Trophoblast cell (in vitro differentiated cells and primary cell): ENCODE data around the gene RHBG.

Source experiments
- DNase-seq, 2 donors: peaks; one replicate each; pipeline ENCODE4 v3.0.0-alpha.2; 2016
- H2AFZ ChIP-seq: 2 replicates; pipeline ENCODE4 v1.6.1; 2013; ENCODE audit warnings: low read length, moderate library complexity, mild to moderate bottlenecking; ENCODE audit not compliant: insufficient read depth, poor library complexity
- H2AK5ac ChIP-seq: 2 replicates; pipeline ENCODE4 v1.6.1; 2013; ENCODE audit warnings: mild to moderate bottlenecking, low read length
- H2BK120ac ChIP-seq: 2 replicates; pipeline ENCODE4 v1.6.1; 2013; ENCODE audit warnings: low read length, mild to moderate bottlenecking, moderate library complexity; ENCODE audit not compliant: insufficient read depth, poor library complexity
- H2BK12ac ChIP-seq: 2 replicates; pipeline ENCODE4 v1.6.1; 2013; ENCODE audit warnings: mild to moderate bottlenecking, low read length, moderate library complexity
- H2BK5ac ChIP-seq: 2 replicates; pipeline ENCODE4 v1.6.1; 2013; ENCODE audit warnings: low read length, low read depth, moderate library complexity, mild to moderate bottlenecking; ENCODE audit not compliant: poor library complexity
- H3K14ac ChIP-seq: 2 replicates; pipeline ENCODE4 v1.6.1; 2013; ENCODE audit warnings: mild to moderate bottlenecking, low read length
- H3K18ac ChIP-seq: 2 replicates; pipeline ENCODE4 v1.6.1; 2013; ENCODE audit warnings: mild to moderate bottlenecking, low read length
- H3K23ac ChIP-seq: 2 replicates; pipeline ENCODE4 v1.6.1; 2013; ENCODE audit warnings: low read length
- H3K27ac ChIP-seq: 2 replicates; pipeline ENCODE4 v1.5.1; 2013; ENCODE audit warnings: low read depth, mild to moderate bottlenecking, inconsistent platforms, low read length, moderate library complexity
- H3K27me3 ChIP-seq: 2 replicates; pipeline ENCODE4 v1.6.1; 2013; ENCODE audit warnings: inconsistent platforms, mild to moderate bottlenecking, low read length, moderate library complexity; ENCODE audit not compliant: insufficient read depth
- H3K36me3 ChIP-seq, 2 experiments: 1 replicate in 1 of 2; 2 replicates in 1 of 2; pipeline ENCODE4 v1.6.1; 2013; ENCODE audit warnings: low read length in 2 of 2, mild to moderate bottlenecking in 2 of 2, moderate library complexity in 1 of 2; ENCODE audit not compliant: insufficient read depth in 2 of 2, control insufficient read depth in 1 of 2
- H3K4ac ChIP-seq: 2 replicates; pipeline ENCODE4 v1.6.1; 2013; ENCODE audit warnings: low read depth, mild to moderate bottlenecking, low read length, moderate library complexity
- H3K4me1 ChIP-seq, 2 experiments: 1 replicate in 1 of 2; 2 replicates in 1 of 2; pipeline ENCODE4 v1.6.1; 2013; ENCODE audit warnings: low read length in 2 of 2, mild to moderate bottlenecking in 2 of 2, moderate library complexity in 1 of 2; ENCODE audit not compliant: insufficient read depth in 2 of 2, control insufficient read depth in 1 of 2
- H3K4me2 ChIP-seq: 2 replicates; pipeline ENCODE4 v1.6.1; 2013; ENCODE audit warnings: inconsistent platforms, mild to moderate bottlenecking, low read length, moderate library complexity
- H3K4me3 ChIP-seq: 2 replicates; pipeline ENCODE4 v1.5.1; 2013; ENCODE audit warnings: mild to moderate bottlenecking, low read depth, low read length, inconsistent platforms
- H3K79me1 ChIP-seq: one replicate; pipeline ENCODE4 v1.6.1; 2013; ENCODE audit warnings: low read length
- H3K79me2 ChIP-seq: 2 replicates; pipeline ENCODE4 v1.6.1; 2013; ENCODE audit warnings: low read length, mild to moderate bottlenecking; ENCODE audit not compliant: control insufficient read depth, insufficient read depth, poor library complexity
- H3K9ac ChIP-seq: 2 replicates; pipeline ENCODE4 v1.6.1; 2013; ENCODE audit warnings: mild to moderate bottlenecking, low read length
- H3K9me3 ChIP-seq: 2 replicates; pipeline ENCODE4 v1.6.1; 2013; ENCODE audit warnings: low read depth, mild to moderate bottlenecking, control low read depth, inconsistent platforms, low read length; ENCODE audit not compliant: insufficient read depth
- H4K12ac ChIP-seq: 2 replicates; pipeline ENCODE4 v1.6.1; 2013; ENCODE audit warnings: low read depth, mild to moderate bottlenecking, low read length, moderate library complexity
- H4K8ac ChIP-seq: 2 replicates; pipeline ENCODE4 v1.6.1; 2013; ENCODE audit warnings: low read depth, mild to moderate bottlenecking, low read length, moderate library complexity
- H4K91ac ChIP-seq: one replicate; pipeline ENCODE4 v1.6.1; 2013; ENCODE audit warnings: low read depth, mild to moderate bottlenecking, low read length, moderate library complexity
- WGBS: extraction: QIAGEN DNeasy Blood & Tissue Kit; methylation state at CpG from one replicate; pipeline ENCODE4 v1.1.7; 2013; ENCODE audit warnings: missing lambda C conversion rate; ENCODE audit not compliant: insufficient read length, insufficient coverage; ENCODE audit errors: extremely low coverage; 5-methylcytosine and 5-hydroxymethylcytosine counted together

RHBG gene

DNA sequence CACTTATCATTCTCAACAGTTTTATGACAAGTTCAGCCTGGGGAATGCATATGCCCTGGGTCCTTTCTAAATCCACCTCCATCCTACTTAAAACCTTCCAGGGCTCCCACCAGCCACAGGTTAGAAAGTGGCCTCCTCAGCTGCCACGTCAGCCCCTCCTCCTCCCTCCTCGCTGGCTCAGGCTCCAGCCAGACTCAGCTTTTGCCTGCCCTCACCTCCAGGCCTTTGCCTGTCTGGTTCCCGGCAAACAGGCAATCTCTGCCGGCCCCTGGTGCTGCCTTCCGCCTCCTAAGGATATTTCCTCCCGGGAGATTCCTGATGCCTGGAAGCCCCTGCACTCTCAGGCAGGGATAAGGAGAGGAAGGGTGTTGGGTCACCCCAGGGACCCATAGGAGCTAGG lies 9.5 kb downstream of the RHBG start:
- peak overlapping the region; percentile 35 for H2AK5ac ChIP-seq
- H3K4ac ChIP-seq = no peak overlapping the region
- no peaks in the 10 kb centered on the region for H3K79me2 ChIP-seq
- peak overlapping the region; percentile 71 for H4K91ac ChIP-seq
- H3K9ac ChIP-seq = no peak overlapping the region
- H3K4me2 ChIP-seq = no peak overlapping the region
- peaks cover 13 to 21% of the 10 kb centered on the region in 2 experiments for H3K36me3 ChIP-seq
- peaks cover 1% of the 10 kb centered on the region for H3K9me3 ChIP-seq
- peak overlapping the region; percentile 65 for H3K27ac ChIP-seq
- peak overlapping the region; percentile 17 for H2BK120ac ChIP-seq
- H3K23ac ChIP-seq = no peak overlapping the region
- WGBS = no CpG with 5 or more reads among the region's 6 CpGs
- H4K12ac ChIP-seq = no peak overlapping the region
- DNase-seq = no peak
- H2BK12ac ChIP-seq = peak overlapping the region; percentile 71
- H2AFZ ChIP-seq = no peak overlapping the region
- peak overlapping the region; percentile 66 for H4K8ac ChIP-seq
- H3K4me1 ChIP-seq = peaks cover 21 to 24% of the 10 kb centered on the region in 2 experiments
- no peak overlapping the region for H3K4me3 ChIP-seq
- no peaks in the 10 kb centered on the region for H3K27me3 ChIP-seq
- H3K14ac ChIP-seq = no peak overlapping the region
- H3K18ac ChIP-seq = no peak overlapping the region
- H3K79me1 ChIP-seq = peaks cover 8% of the 10 kb centered on the region
- peak overlapping the region; percentile 43 for H2BK5ac ChIP-seq

- Histone ChIP-seq H3K4me2 (no peak overlapping the region), H3K4me1 (peaks cover 21 to 24% of the 10 kb centered on the region in 2 experiments), H3K27ac (peak overlapping the region; percentile 40)
Observed at GRCh38 chr1:156379420-156380165, 10.6 kb downstream of the RHBG start.

GRCh38 chr1:156382561-156382960 lies 13.6 kb downstream of the RHBG start:
- Histone ChIP-seq H3K4me1 (peaks cover 16 to 20% of the 10 kb centered on the region in 2 experiments), H3K9me3 (peaks cover 1% of the 10 kb centered on the region), H3K36me3 (peaks cover 13 to 25% of the 10 kb centered on the region in 2 experiments), H3K79me2 (no peaks in the 10 kb centered on the region), H3K27me3 (no peaks in the 10 kb centered on the region), H3K23ac (no peak overlapping the region), H3K4ac (no peak overlapping the region), H3K9ac (no peak overlapping the region), H2BK5ac (no peak overlapping the region), H4K91ac (no peak overlapping the region), H2AFZ (no peak overlapping the region), H3K4me3 (no peak overlapping the region), H4K8ac (no peak overlapping the region), H3K27ac (no peak overlapping the region), H3K4me2 (no peak overlapping the region), H2BK120ac (no peak overlapping the region), H4K12ac (no peak overlapping the region), H3K79me1 (peaks cover 8% of the 10 kb centered on the region), H3K18ac (no peak overlapping the region), H3K14ac (no peak overlapping the region), H2BK12ac (no peak overlapping the region), H2AK5ac (no peak overlapping the region)
- no peak for DNase-seq
- no CpG with 5 or more reads among the region's 7 CpGs for WGBS

More at GRCh38 chr1:156379420-156380165, 10.6 kb downstream of the RHBG start:
- Histone ChIP-seq H3K79me1 (peaks cover 8% of the 10 kb centered on the region), H2BK120ac (no peak overlapping the region), H2BK12ac (peak overlapping the region; percentile 50), H3K4me3 (no peak overlapping the region), H3K36me3 (peaks cover 16 to 25% of the 10 kb centered on the region in 2 experiments), H3K4ac (no peak overlapping the region), H2AK5ac (peak overlapping the region; percentile 1), H3K9me3 (peaks cover 1% of the 10 kb centered on the region), H4K8ac (peak overlapping the region; percentile 5), H2AFZ (no peak overlapping the region), H3K27me3 (no peaks in the 10 kb centered on the region), H3K23ac (no peak overlapping the region), H3K14ac (no peak overlapping the region), H4K12ac (no peak overlapping the region), H2BK5ac (peak overlapping the region; percentile 0), H3K9ac (no peak overlapping the region), H3K18ac (no peak overlapping the region), H3K79me2 (no peaks in the 10 kb centered on the region), H4K91ac (peak overlapping the region; percentile 4)
- no peak for DNase-seq
- no CpG with 5 or more reads among the region's 3 CpGs for WGBS

DNA sequence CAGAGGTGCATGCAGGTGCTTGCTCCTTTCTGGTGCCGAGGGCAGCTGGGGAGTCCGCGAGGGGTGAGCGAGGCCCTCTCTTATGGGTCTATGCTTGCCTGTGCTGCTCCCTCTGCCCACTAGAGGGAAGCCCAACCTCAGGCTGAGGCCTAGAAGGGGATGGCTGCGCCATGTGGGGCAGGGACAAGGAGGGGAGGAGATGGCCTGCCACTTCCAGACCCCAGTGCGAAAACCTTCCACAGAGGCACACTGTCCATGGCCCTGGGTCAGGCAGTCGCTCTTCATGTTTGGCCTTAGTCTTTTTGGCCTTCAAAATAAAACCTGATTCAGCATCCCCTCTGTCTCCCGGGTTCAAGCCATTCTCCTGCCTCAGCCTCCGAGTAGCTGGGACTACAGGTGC lies 14.0 kb downstream of the RHBG start:
- Histone ChIP-seq H2BK12ac (no peak overlapping the region), H4K8ac (no peak overlapping the region), H3K14ac (no peak overlapping the region), H4K91ac (no peak overlapping the region), H3K9ac (no peak overlapping the region), H2BK5ac (no peak overlapping the region), H3K27me3 (peaks cover under 1% of the 10 kb centered on the region), H3K18ac (no peak overlapping the region), H2AFZ (no peak overlapping the region), H3K36me3 (peaks cover 11 to 25% of the 10 kb centered on the region in 2 experiments), H3K4me3 (no peak overlapping the region), H3K27ac (no peak overlapping the region), H4K12ac (no peak overlapping the region), H3K4me1 (peaks cover 17 to 19% of the 10 kb centered on the region in 2 experiments), H3K79me2 (no peaks in the 10 kb centered on the region), H3K79me1 (peaks cover 7% of the 10 kb centered on the region), H3K4me2 (no peak overlapping the region), H2BK120ac (no peak overlapping the region), H3K4ac (no peak overlapping the region), H3K9me3 (peaks cover 1% of the 10 kb centered on the region), H3K23ac (no peak overlapping the region), H2AK5ac (no peak overlapping the region)
- DNase-seq = peak; percentile 57 to 84
- WGBS = no CpG with 5 or more reads among the region's 9 CpGs
